Measurements from ENCODE around the gene PPP1R13B.

PPP1R13B gene

GRCh38 chr14:103749860-103750259, 97.5 kb downstream of the PPP1R13B start:
- CTCF ChIA-PET = no interaction called here
- no peak for TF ChIP-seq CTCF (conservative IDR thresholded peaks at IDR 0.05; ENCODE audit: low read depth)
- H3K27ac ChIP-seq = no peak overlapping the region
- no peak for DNase-seq (ENCODE audit: low spot score)
- POLR2A ChIA-PET (ENCODE audit: low non-redundant PET) = no interaction called here

- CTCF ChIA-PET = no interaction called here
- H3K27ac ChIP-seq = no peak overlapping the region
- no peak for DNase-seq (ENCODE audit: low spot score)
- POLR2A ChIA-PET (ENCODE audit: low non-redundant PET) = no interaction called here
- TF ChIP-seq CTCF (conservative IDR thresholded peaks at IDR 0.05; ENCODE audit: low read depth) = no peak
These were observed 97.9 kb downstream of the PPP1R13B start for GRCh38 chr14:103749452-103749851.

GRCh38 chr14:103748534-103748857, 98.9 kb downstream of the PPP1R13B start:
- POLR2A ChIA-PET (ENCODE audit: low non-redundant PET) = no interaction called here
- no peak for DNase-seq (ENCODE audit: low spot score)
- CTCF ChIA-PET = no interaction called here
- TF ChIP-seq CTCF (conservative IDR thresholded peaks at IDR 0.05; ENCODE audit: low read depth) = no peak
- no peak overlapping the region for H3K27ac ChIP-seq

GRCh38 chr14:103746701-103747100, 100.7 kb downstream of the PPP1R13B start:
- H3K27ac ChIP-seq = no peak overlapping the region
- DNase-seq (ENCODE audit: low spot score) = no peak
- CTCF ChIA-PET = interaction anchor here (0.6 to 1.0 kb wide), 3 partner anchors 73 to 228 kb away, joined by 3 to 4 read pairs (median 3); no protein-coding TSS in a partner anchor
- POLR2A ChIA-PET (ENCODE audit: low non-redundant PET) = no interaction called here
- TF ChIP-seq CTCF (conservative IDR thresholded peaks at IDR 0.05; ENCODE audit: low read depth) = no peak

GRCh38 chr14:103745424-103745823, 102.0 kb downstream of the PPP1R13B start:
- DNase-seq (ENCODE audit: low spot score) = no peak
- H3K27ac ChIP-seq = no peak overlapping the region
- POLR2A ChIA-PET (ENCODE audit: low non-redundant PET) = no interaction called here
- TF ChIP-seq CTCF (conservative IDR thresholded peaks at IDR 0.05; ENCODE audit: low read depth) = no peak
- CTCF ChIA-PET = no interaction called here

- ChIA-PET CTCF (no interaction called here), POLR2A (ENCODE audit: low non-redundant PET) (no interaction called here)
- no peak for TF ChIP-seq CTCF (conservative IDR thresholded peaks at IDR 0.05; ENCODE audit: low read depth)
- no peak for DNase-seq (ENCODE audit: low spot score)
- no peak overlapping the region for H3K27ac ChIP-seq
These were observed 102.6 kb downstream of the PPP1R13B start for GRCh38 chr14:103744621-103745395.
